CMK (cell line): ENCODE results near the gene STOML2.
"Not testable (repeated sequence)": the region's sequence is repeated elsewhere in the genome, so short reads cannot be mapped to it uniquely, and the experiment has no call there.

Experiments used
- DNase-seq: peaks from one replicate; pipeline ENCODE4 v3.0.0-alpha.2; 2010; ENCODE audit warnings: low read depth

Gene STOML2, protein sequence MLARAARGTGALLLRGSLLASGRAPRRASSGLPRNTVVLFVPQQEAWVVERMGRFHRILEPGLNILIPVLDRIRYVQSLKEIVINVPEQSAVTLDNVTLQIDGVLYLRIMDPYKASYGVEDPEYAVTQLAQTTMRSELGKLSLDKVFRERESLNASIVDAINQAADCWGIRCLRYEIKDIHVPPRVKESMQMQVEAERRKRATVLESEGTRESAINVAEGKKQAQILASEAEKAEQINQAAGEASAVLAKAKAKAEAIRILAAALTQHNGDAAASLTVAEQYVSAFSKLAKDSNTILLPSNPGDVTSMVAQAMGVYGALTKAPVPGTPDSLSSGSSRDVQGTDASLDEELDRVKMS

DNA sequence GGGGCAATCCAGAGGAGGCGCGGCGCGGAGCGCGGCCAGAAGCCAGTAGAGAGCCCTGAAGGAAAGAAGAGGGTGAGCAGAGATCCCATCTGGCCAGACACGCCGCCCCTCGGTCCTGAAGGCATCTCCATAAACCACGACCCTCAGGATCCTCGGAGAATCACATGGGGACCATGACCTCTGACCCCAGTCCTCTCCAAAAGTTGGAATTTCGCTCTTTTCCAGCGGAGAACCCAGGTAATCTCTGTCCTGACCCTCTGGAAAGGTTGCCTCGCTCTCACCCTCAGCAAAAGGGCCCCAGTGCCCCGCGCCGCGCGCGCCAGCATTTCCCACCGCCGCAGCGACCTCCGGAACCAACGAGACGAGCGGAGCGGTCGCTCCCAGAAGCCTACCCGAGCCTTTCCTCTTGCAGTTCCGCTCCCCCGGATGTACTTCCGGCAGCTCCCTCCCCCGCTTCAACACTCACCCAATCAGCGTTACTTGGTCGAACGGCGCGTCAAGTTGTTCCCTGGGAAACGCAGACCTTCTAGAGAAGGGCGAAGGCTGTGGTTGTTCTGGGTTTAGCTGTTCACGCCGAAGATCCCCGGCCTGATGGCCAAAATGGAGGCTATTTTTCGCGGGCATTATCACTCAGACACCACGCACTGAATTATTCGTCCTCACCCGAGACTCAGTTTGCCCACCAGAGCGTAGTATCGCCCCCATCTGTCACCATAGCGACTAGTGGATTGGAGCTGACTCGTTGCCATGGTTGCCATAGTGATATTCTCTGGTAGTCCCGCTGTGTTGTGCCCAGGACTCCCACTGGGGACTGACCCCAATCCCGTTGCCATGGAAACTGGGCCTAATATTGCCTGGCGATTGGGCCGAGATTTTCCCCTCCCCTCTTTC lies at the start of gene STOML2:
Gene STOML2, minus strand, starts transcription at position 363 of the 891 bp plus-strand sequence. Its CDS starts 37 bp downstream, at position 326.
- DNase-seq, result peak; percentile 93

DNA sequence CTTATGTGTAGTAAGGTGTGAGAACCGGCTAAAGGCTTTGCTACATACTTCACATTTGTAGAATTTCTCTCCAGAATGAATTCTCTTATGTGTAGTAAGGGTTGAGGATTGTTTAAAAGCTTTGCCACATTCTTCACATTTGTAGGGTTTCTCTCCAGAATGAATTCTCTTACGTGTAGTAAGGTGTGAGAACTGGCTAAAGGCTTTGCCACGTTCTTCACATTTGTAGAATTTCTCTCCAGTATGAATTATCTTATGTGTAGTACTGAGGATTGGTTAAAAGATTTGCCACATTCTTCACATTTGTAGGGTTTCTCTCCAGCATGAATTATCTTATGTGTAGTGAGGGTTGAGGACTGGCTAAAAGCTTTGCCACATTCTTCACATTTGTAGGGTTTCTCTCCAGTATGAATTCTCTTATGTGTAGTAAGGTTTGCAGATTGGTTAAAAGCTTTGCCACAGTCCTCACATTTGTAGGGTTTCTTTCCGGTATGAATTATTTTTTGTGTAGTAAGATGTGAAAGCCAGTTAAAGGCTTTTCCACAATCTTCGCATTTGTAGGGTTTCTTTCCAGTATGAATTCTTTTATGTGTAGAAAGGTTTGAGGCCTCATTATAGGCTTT lies 45.1 kb upstream of the STOML2 start:
- DNase-seq, result not testable (repeated sequence)

DNA sequence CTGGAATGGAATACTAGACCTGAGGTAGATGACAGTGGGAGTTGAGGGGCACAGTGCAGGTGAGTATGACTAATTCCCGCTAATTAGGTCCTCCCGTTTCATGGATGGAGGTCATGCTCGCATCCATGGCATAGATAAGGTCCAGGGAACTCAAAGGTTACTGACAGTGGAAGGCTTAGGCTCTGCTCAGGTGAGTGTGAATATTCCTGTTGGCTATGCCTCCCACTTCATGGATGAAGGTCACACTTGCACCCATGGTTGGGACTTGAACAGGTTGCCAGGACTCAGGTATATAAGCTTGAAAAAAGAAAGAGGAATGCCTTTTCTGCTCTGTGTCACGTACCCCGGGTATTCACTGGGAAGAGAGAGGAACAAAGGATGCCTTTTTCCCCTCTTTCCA lies 39.1 kb upstream of the STOML2 start:
- no peak for DNase-seq

DNA sequence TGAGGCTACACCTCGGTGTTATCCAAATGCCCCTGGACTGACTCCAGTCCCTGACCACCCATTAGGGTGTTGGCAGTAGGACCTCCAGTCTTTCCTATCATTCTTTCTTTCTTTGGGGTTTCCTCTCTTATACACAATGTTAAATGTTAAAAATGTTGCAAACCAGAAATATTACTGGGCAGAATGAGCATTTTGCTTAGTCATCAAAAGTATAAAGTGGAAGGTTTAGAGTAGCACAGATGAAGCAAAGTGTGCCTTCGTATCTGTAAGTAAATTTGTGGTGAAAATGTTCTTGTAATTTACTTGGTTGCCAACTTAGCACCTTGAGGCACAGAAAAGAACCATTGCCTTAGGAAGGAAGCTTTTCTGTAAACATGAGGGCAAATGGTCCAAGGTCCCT lies 37.2 kb upstream of the STOML2 start:
- no peak for DNase-seq

- DNase-seq, result no peak
Observed at GRCh38 chr9:35136866-35137265, 33.9 kb upstream of the STOML2 start.

GRCh38 chr9:35135988-35136387 lies 33.1 kb upstream of the STOML2 start:
- DNase-seq, result no peak

DNA sequence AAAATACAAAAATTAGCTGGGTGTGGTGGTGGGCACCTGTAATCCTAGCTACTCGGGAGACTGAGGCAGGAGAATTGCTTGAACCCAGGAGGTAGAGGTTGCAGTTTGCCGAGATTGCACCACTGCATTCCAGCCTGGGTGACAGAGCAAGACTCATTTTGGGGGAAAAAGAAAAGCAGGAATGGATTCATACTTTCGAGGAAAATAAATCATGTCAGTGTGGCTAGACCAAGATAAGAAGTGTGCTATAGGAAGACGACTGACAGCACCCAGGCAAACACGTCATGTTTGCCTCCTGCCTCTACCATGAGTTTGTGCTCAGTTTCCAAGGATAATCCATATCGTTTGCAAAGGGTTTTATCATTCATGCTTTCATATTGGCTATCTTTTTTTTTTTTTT lies 32.0 kb upstream of the STOML2 start:
- no peak for DNase-seq

DNA sequence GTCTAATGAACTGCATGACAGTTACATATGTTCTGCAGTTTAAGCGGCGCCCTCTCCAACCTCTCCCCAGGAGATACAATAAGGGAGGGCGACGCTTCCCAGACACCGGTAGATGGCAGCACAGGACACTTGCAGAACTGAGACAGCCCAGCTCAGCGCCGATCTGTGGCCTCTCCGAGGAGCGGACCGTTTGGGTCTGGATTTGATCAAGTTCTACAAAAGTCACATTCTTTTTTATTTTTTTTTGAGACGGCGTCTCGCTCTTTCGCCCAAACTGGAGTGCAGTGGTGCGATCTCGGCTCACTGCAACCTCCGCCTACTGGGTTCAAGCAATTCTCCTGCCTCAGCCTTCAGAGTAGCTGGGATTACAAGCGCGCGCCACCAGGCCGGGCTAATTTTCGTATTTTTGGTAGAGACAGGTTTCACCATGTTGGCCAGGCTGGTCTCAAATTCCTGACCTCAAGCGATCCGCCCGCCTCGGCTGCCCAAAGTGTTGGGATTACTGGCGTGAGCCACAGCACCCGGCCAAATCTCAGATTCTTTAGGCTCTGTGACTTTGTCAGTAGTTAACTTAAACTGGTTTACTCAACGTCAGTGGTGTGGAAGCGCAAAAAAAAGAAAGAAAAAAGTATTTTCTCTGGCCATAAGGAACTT lies 14.1 kb upstream of the STOML2 start:
- peak; percentile 77 for DNase-seq

DNA sequence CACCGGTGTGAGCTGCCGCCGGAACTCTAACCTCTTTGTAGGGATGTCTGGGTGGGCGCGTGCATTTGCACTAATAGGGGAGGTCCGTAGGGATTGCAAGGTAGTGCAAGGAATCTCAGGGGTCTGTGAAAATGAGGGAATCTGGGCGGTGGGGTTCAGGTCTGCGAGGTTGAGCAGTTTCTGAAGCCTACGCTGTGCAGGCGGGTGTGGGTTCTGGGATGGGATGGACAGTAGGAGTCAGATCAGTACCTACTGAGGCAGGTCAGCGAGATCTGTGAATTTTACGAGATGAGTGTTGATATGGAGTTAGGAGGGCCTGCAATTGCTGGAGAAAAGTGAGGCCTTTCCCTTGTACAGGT lies 13.6 kb upstream of the STOML2 start:
- DNase-seq, result no peak

DNA sequence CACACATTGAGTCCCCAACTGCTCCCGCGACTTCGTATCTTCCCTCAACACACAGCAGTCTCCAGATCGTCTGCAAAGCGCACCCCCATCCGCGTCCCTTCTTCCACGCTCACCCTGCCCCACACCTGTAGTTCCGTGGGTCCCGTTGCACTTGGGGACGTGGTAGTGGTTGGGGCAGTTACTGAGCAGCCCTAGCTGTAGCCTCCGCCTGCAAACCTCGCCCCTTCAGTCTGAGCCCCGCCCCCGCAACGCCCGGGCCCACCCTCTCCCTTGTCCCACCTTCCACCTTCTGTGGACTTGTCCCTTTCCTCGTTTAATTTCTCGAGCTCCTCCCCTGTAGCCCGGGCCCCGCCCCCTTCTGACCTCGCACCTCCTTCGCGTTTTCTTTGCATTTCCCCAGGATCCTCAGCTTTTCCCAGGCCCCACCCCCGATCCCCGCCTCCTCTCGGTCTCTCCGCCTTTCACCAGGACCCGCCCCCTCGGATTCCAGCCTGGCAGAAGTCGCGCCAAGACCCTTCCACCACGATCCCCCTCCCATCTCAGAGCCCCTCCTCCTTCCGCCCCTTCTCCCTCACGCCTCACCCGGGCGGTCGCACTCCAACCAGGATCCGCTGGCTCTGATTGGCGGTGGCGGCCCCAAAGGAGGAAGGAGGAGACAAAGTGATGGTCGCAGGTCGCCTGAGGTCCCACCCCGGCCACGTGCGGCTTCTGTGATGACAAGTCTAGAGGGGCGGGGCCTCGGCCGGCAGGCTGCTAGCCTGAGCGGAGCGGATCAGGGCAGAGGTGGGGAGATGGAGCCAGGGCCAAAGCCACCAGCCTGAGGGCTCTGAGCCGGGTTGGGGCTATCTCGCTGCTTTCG lies 13.0 kb upstream of the STOML2 start, which contains the start of gene ATOSB:
Gene ATOSB, minus strand, starts transcription at position 183 of the 859 bp plus-strand sequence. CDS start 7,588 bp downstream, outside the sequence.
- DNase-seq, result peak; percentile 94

GRCh38 chr9:35114840-35115628 lies 12.1 kb upstream of the STOML2 start:
- DNase-seq, result peak; percentile 79

- DNase-seq, result peak; percentile 75
Observed at GRCh38 chr9:35114113-35114839, 11.3 kb upstream of the STOML2 start.

GRCh38 chr9:35112257-35113020 lies 9.5 kb upstream of the STOML2 start:
- no peak for DNase-seq

DNA sequence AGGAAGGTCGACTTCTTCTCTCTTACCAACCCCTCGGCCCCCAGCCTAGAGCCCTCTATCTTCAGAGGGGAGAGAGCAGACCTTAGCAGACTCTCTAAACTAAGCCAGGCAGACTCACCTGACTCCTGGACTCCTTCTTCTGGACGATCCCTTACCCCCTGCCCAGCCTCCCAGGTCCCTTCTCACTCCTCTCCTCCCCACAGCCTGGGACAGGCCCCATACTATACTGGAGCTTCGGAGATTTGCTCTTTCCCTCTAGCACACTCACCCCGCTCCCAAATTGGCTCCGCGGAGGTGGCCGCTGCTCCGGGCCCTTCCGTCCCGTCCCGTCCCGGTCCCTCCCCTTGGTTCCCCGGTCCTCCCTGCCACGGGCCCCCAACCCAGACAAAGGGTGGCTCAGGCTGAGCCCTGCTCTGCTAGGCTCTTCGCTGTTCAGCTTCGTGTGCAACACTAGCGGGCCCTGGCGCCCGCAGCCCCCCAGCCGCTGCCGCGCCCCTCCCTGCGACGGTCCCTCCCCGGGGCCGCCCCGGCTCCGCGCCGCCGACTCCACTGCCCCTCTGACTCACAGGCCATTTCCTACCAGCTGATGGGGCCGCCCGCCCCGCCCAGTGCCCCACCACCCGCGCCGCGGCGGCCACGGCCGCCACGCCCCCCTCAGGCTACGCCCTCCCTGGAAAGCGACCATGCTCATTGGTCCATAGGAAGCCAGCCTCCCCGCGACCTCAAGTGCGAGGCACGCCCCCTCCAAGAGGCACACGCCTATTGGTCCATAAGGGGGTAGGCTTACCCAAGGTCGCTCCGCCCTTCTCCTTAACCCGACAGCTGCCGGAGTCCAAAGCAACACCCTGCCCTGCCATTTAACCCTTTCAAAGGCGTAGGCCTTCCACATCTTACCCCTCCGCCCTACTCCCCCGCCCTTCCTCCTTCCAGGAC lies 8.3 kb upstream of the STOML2 start:
- DNase-seq, result peak; percentile 96

DNA sequence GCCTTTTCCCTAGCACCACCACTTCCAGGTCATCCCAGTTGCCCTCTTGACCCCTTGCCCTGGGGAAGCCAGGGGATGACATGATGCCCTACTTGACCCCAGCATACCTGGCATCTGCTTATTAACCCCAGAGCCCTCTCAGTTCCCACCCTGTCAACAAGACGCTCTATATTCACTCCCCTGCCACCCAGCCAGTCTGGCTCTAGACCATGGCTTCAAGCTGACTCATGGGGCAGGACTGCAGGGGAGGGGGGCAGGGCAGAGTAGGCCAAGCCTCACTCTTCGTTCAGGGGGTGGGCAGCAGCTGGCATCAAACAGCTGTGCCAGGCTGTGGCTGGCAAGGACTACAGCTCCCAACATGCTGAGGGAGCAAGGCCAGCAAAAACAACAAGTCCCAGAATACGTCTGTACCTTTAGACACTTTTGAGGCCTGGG lies 7.4 kb upstream of the STOML2 start:
- DNase-seq, result no peak

DNA sequence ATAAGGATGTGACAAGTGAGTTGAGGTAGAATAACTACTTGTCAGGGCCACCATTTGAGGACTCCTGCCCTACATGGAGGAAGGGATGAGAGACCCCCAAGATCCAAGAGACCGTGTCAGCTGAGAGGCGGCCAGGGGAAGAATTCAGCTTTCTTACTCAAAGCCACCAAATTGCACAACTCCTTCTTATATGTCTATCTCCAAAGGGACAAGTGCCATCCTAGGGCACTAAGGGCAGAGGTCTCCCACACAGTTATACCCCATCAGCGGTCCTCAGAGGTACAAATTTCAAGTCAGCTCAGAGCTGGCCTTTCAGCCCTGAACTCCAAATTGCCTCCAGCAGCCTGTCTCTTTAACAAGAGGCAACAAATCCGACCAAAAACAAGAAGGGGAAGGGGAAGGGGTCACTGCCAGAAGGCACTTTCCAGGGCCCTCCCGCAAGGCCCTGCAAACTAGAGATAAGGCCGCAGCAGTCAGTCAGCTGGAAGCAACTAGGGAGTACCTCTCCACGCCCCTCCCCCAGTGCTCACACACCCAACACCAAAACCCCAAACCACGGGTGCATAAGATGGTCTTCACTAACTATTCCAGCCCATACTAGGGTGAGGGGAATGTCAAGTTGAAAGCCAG lies 6.1 kb upstream of the STOML2 start:
- DNase-seq, result peak; percentile 90

DNA sequence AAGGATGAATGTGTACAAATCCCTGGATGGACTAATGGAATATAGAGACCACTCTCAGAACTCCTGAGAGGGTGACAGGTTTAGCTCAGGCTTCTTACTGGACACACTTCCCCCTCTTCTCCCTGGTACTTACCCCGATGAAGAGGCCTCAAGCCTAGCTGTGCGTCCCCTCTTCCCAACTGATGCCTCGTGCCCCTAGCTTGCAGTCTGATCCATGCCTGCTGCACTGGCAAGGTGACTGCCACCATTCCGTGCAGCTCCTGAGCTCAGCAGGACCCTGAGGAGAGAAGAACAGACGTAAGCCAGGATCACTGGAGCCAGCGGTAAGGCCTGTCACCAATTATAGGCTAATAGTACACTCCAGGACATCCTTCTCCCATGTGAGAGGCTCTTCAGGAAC lies 5.5 kb upstream of the STOML2 start:
- no peak for DNase-seq
